Effector memory CD8-positive, alpha-beta T cell (primary cell): Measurements from ENCODE around the gene MAG.

Experiments
- ATAC-seq: fragments of 150-1000 bp; cut with Tn5 transposase; replicated peaks from 2 replicates; pipeline ENCODE4 v1.10.0; 2021; ENCODE audit warnings: mild to moderate bottlenecking, moderate library complexity
- DNase-seq, 3 experiments: peaks; one replicate each; pipeline ENCODE4 v3.0.0; 2021
- H3K27ac Mint-ChIP-seq, 2 donors: one replicate each; pipeline ENCODE4 v1.8.0; 2022; ENCODE audit warnings: mild to moderate bottlenecking in 2 of 2, mixed read lengths in 2 of 2, moderate library complexity in 2 of 2
- H3K27me3 Mint-ChIP-seq, 2 donors: one replicate each; pipeline ENCODE4 v1.8.0; 2022; ENCODE audit warnings: mixed read lengths in 2 of 2
- H3K36me3 Mint-ChIP-seq: one replicate; pipeline ENCODE4 v1.8.0; 2022; ENCODE audit warnings: mild to moderate bottlenecking, moderate library complexity, mixed read lengths; ENCODE audit not compliant: insufficient read depth
- H3K4me1 Mint-ChIP-seq, 2 donors: one replicate each; pipeline ENCODE4 v1.8.0; 2022; ENCODE audit warnings: low read depth in 2 of 2, mixed read lengths in 2 of 2
- H3K4me3 Mint-ChIP-seq, 2 donors: one replicate each; pipeline ENCODE4 v1.8.0; 2022; ENCODE audit warnings: mild to moderate bottlenecking in 2 of 2, mixed read lengths in 2 of 2, moderate library complexity in 2 of 2
- H3K9me3 Mint-ChIP-seq, 2 donors: one replicate each; pipeline ENCODE4 v1.8.0; 2022; ENCODE audit warnings: mixed read lengths in 2 of 2

Gene MAG

GRCh38 chr19:35314858-35315470, 23.0 kb downstream of the MAG start:
- Mint-ChIP-seq H3K4me1 (peaks cover 0 to 7% of the 10 kb centered on the region in 2 donors), H3K9me3 (no peaks in the 10 kb centered on the region), H3K4me3 (no peak overlapping the region), H3K27ac (no peak overlapping the region), H3K36me3 (no peaks in the 10 kb centered on the region), H3K27me3 (peaks cover 6 to 20% of the 10 kb centered on the region in 2 donors)
- no peak for ATAC-seq
- no peak for DNase-seq

GRCh38 chr19:35315883-35316282, 23.9 kb downstream of the MAG start:
- Mint-ChIP-seq H3K4me3 (no peak overlapping the region), H3K27ac (no peak overlapping the region), H3K27me3 (peaks cover 6 to 26% of the 10 kb centered on the region in 2 donors), H3K9me3 (no peaks in the 10 kb centered on the region), H3K36me3 (no peaks in the 10 kb centered on the region), H3K4me1 (peaks cover 0 to 7% of the 10 kb centered on the region in 2 donors)
- ATAC-seq (no peak), DNase-seq (no peak)

- Mint-ChIP-seq H3K27me3 (peaks cover 6 to 28% of the 10 kb centered on the region in 2 donors), H3K36me3 (no peaks in the 10 kb centered on the region)
These were observed 24.6 kb downstream of the MAG start for GRCh38 chr19:35316560-35316959.

GRCh38 chr19:35317464-35318043, 25.6 kb downstream of the MAG start:
- H3K9me3 Mint-ChIP-seq: peaks cover 0 to 2% of the 10 kb centered on the region in 2 donors

More at GRCh38 chr19:35316560-35316959, 24.6 kb downstream of the MAG start:
- H3K4me1 Mint-ChIP-seq: peaks cover 0 to 7% of the 10 kb centered on the region in 2 donors
- no peak overlapping the region for H3K27ac Mint-ChIP-seq
- H3K9me3 Mint-ChIP-seq: no peaks in the 10 kb centered on the region
- H3K4me3 Mint-ChIP-seq: no peak overlapping the region
- ATAC-seq (no peak), DNase-seq (no peak)

GRCh38 chr19:35318679-35319448, 26.9 kb downstream of the MAG start:
- Mint-ChIP-seq H3K4me1 (peaks cover 0 to 7% of the 10 kb centered on the region in 2 donors), H3K27me3 (peaks cover 12 to 21% of the 10 kb centered on the region in 2 donors), H3K27ac (peak overlapping the region in 1 of 2 donors; percentile 70)

More at GRCh38 chr19:35317464-35318043, 25.6 kb downstream of the MAG start:
- Mint-ChIP-seq H3K27ac (peak overlapping the region in 1 of 2 donors; percentile 15), H3K4me1 (peaks cover 0 to 7% of the 10 kb centered on the region in 2 donors), H3K36me3 (no peaks in the 10 kb centered on the region), H3K27me3 (peaks cover 12 to 21% of the 10 kb centered on the region in 2 donors), H3K4me3 (no peak overlapping the region)
- ATAC-seq (no peak), DNase-seq (no peak)

GRCh38 chr19:35320065-35320713, 28.2 kb downstream of the MAG start:
- Mint-ChIP-seq H3K36me3 (no peaks in the 10 kb centered on the region), H3K9me3 (peaks cover 0 to 2% of the 10 kb centered on the region in 2 donors), H3K4me1 (peaks cover 0 to 7% of the 10 kb centered on the region in 2 donors), H3K27ac (no peak overlapping the region), H3K4me3 (no peak overlapping the region), H3K27me3 (peaks cover 12 to 21% of the 10 kb centered on the region in 2 donors)
- DNase-seq (no peak), ATAC-seq (no peak)

More at GRCh38 chr19:35318679-35319448, 26.9 kb downstream of the MAG start:
- Mint-ChIP-seq H3K4me3 (no peak overlapping the region), H3K36me3 (no peaks in the 10 kb centered on the region), H3K9me3 (peaks cover 0 to 2% of the 10 kb centered on the region in 2 donors)
- peak; percentile 37 for ATAC-seq
- DNase-seq: no peak

GRCh38 chr19:35321291-35321690, 29.3 kb downstream of the MAG start:
- Mint-ChIP-seq H3K27me3 (peaks cover 12 to 21% of the 10 kb centered on the region in 2 donors), H3K27ac (no peak overlapping the region), H3K9me3 (peaks cover 0 to 2% of the 10 kb centered on the region in 2 donors), H3K4me1 (peaks cover 0 to 7% of the 10 kb centered on the region in 2 donors), H3K36me3 (no peaks in the 10 kb centered on the region), H3K4me3 (no peak overlapping the region)
- no peak for DNase-seq
- ATAC-seq: no peak

GRCh38 chr19:35322014-35322413, 30.1 kb downstream of the MAG start:
- Mint-ChIP-seq H3K27ac (no peak overlapping the region), H3K36me3 (no peaks in the 10 kb centered on the region), H3K4me3 (no peak overlapping the region), H3K4me1 (peaks cover 0 to 7% of the 10 kb centered on the region in 2 donors), H3K27me3 (peaks cover 12 to 21% of the 10 kb centered on the region in 2 donors), H3K9me3 (peaks cover 0 to 2% of the 10 kb centered on the region in 2 donors)
- ATAC-seq: no peak
- DNase-seq: no peak

- ATAC-seq (no peak), DNase-seq (no peak)
- no peak overlapping the region for H3K27ac Mint-ChIP-seq
- no peaks in the 10 kb centered on the region for H3K36me3 Mint-ChIP-seq
- H3K4me3 Mint-ChIP-seq: no peak overlapping the region
- H3K9me3 Mint-ChIP-seq: no peaks in the 10 kb centered on the region
- peaks cover 34 to 45% of the 10 kb centered on the region in 2 donors for H3K27me3 Mint-ChIP-seq
- peaks cover 0 to 2% of the 10 kb centered on the region in 2 donors for H3K4me1 Mint-ChIP-seq
These were observed 35.7 kb downstream of the MAG start for GRCh38 chr19:35327642-35328041.

- H3K27ac Mint-ChIP-seq: no peak within 1 kb of the TSS
- peak; percentile 48 for ATAC-seq
- H3K9me3 Mint-ChIP-seq: no peaks in the 10 kb centered on the region
- DNase-seq: no peak
- peaks cover 0 to 2% of the 10 kb centered on the region in 2 donors for H3K4me1 Mint-ChIP-seq
- peaks cover 46 to 57% of the 10 kb centered on the region in 2 donors for H3K27me3 Mint-ChIP-seq
- H3K4me3 Mint-ChIP-seq: peak within 1 kb of the TSS in 1 of 2 donors; percentile 22
- H3K36me3 Mint-ChIP-seq: peaks cover 3% of the 10 kb centered on the region
These were observed 36.9 kb downstream of the MAG start, which contains the start of gene CD22 for GRCh38 chr19:35328851-35329285. TSS of gene CD22 (plus strand) at chr19:35329187. CDS start at chr19:35332041, 2,854 bp downstream.

GRCh38 chr19:35329323-35329722, 37.4 kb downstream of the MAG start:
- Mint-ChIP-seq H3K36me3 (peaks cover 3% of the 10 kb centered on the region), H3K4me3 (peak overlapping the region in 1 of 2 donors; percentile 22), H3K9me3 (no peaks in the 10 kb centered on the region), H3K27ac (no peak overlapping the region), H3K4me1 (peaks cover 0 to 2% of the 10 kb centered on the region in 2 donors), H3K27me3 (peaks cover 51 to 61% of the 10 kb centered on the region in 2 donors)
- ATAC-seq (no peak), DNase-seq (no peak)

- H3K27ac Mint-ChIP-seq: no peak overlapping the region
- H3K4me3 Mint-ChIP-seq: no peak overlapping the region
- H3K27me3 Mint-ChIP-seq: peaks cover 58 to 69% of the 10 kb centered on the region in 2 donors
- DNase-seq: no peak
- peak; percentile 62 for ATAC-seq
- H3K36me3 Mint-ChIP-seq: peaks cover 3% of the 10 kb centered on the region
- H3K4me1 Mint-ChIP-seq: peaks cover 0 to 2% of the 10 kb centered on the region in 2 donors
- no peaks in the 10 kb centered on the region for H3K9me3 Mint-ChIP-seq
These were observed 38.5 kb downstream of the MAG start for GRCh38 chr19:35330475-35330874.
